Bronchial epithelial cell (primary cell): ENCODE data around the gene VAT1. TPM values are rescaled to one million over a fixed set of nuclear protein-coding genes. Genes with fewer than 3 reads are reported as not detected.

Experiments
- DNase-seq: peaks from one replicate; pipeline ENCODE4 v3.0.0-alpha.2; 2010; ENCODE audit warnings: low read depth
- FAIRE-seq: peaks from 2 replicates; lab custom pipeline; 2011; peaks lifted over from hg19 to GRCh38; lab: Jason Lieb, UNC
- H3K27me3 ChIP-seq: 2 replicates; pipeline ENCODE4 v1.5.1; 2011; ENCODE audit warnings: low read length; ENCODE audit not compliant: control insufficient read depth, insufficient read depth
- H3K36me3 ChIP-seq: 2 replicates; pipeline ENCODE4 v1.5.1; 2011; ENCODE audit warnings: low read length; ENCODE audit not compliant: control insufficient read depth, insufficient read depth
- H3K4me3 ChIP-seq: 2 replicates; pipeline ENCODE4 v1.5.1; 2011; ENCODE audit warnings: mild to moderate bottlenecking, low read depth, low read length, control low read depth
- total RNA-seq: library from RNA; depleted of rRNA; stranded (reverse); fragments of >200 nt; gene quantifications from 2 replicates; pipeline ENCODE4 v1.2.1, GENCODE V29; 2014
- TF ChIP-seq, protein P1 (sequence below): IDR thresholded peaks from 2 replicates; pipeline ENCODE4 v1.5.1; 2011; ENCODE audit warnings: mild to moderate bottlenecking, moderate library complexity, low read length, control low read depth, inconsistent platforms; ENCODE audit not compliant: insufficient read depth, severe bottlenecking

The VAT1 gene
- total RNA-seq, 1 donor from 2014 or later = 101 TPM

DNA sequence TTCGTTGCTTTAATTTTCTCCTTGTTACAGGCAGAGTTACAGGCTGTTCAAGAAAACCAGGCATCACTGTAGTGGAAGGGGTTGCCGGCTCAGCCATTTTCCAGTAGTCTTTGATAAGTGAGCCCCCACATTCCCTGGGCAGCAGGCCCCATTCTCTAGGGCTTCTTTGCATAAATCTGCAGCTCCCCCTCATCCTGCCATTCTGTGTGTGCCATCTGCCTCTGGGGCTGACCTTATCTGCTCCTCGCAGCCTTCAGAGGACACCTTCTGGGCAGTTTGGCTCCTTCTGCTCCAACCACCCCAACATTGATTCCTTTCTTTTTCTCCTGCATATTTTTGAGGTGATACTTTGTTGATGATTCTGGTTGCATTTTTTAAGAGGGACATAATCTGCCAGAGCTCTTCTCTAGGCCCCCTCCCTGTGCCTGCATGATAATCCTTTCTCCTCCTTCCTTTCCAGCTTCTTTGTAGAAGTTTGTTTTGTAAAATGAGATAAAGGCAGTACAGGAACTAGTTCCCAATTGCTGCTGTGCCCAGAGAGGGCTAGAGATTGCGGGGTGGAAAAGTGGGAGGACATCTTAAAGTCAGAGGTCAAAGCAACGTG is 19.9 kb upstream of the VAT1 start:
- DNase-seq (no peak), FAIRE-seq (no peak)
- TF ChIP-seq, protein P1, sequence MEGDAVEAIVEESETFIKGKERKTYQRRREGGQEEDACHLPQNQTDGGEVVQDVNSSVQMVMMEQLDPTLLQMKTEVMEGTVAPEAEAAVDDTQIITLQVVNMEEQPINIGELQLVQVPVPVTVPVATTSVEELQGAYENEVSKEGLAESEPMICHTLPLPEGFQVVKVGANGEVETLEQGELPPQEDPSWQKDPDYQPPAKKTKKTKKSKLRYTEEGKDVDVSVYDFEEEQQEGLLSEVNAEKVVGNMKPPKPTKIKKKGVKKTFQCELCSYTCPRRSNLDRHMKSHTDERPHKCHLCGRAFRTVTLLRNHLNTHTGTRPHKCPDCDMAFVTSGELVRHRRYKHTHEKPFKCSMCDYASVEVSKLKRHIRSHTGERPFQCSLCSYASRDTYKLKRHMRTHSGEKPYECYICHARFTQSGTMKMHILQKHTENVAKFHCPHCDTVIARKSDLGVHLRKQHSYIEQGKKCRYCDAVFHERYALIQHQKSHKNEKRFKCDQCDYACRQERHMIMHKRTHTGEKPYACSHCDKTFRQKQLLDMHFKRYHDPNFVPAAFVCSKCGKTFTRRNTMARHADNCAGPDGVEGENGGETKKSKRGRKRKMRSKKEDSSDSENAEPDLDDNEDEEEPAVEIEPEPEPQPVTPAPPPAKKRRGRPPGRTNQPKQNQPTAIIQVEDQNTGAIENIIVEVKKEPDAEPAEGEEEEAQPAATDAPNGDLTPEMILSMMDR = no peak
- H3K36me3 ChIP-seq = no peaks in the 10 kb centered on the region
- no peak overlapping the region for H3K4me3 ChIP-seq
- H3K27me3 ChIP-seq = no peaks in the 10 kb centered on the region

DNA sequence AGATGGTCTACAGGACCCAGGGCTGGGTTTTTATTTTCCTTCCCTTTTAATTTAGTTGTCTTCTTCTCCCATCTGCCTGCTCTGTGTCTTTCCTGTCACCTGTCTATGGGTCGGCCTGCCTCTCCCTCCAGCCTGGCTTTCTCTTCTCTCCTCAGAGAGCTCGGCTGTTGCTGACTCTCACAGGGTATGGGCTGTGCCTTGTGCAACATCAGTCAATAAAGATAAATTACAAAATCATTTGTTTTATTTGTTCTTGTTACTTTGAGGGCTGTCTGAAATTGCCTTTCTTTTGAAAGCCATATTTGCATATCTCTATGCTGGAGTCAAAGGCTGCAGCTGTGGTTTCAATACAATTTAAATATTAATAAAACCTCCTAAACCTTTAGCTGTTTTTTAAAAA is 18.5 kb upstream of the VAT1 start:
- Histone ChIP-seq H3K36me3 (no peaks in the 10 kb centered on the region), H3K27me3 (no peaks in the 10 kb centered on the region), H3K4me3 (no peak overlapping the region)
- DNase-seq = no peak
- TF ChIP-seq, protein P1 = no peak
- FAIRE-seq = no peak

DNA sequence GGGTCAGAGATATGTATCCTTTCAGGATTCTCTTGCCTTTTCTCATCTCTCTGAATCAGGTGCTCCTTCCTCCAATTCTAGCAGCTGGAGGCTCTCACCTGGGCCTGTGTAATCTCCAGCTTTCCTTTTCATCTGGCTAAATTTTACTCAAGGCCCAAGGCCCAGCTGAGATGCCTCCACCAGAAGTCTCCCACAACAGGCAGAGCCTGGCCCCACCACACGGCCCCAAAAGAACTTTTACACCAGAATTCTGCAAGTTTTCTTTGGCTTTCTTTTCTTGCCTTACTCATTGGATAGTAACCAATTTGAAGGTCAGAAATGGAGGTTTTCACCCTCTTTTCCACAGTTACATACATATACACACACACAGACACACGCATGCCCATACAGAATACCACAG is 17.5 kb upstream of the VAT1 start:
- no peak overlapping the region for H3K4me3 ChIP-seq
- FAIRE-seq = no peak
- H3K27me3 ChIP-seq = no peaks in the 10 kb centered on the region
- TF ChIP-seq, protein P1 = no peak
- H3K36me3 ChIP-seq = no peaks in the 10 kb centered on the region
- no peak for DNase-seq

DNA sequence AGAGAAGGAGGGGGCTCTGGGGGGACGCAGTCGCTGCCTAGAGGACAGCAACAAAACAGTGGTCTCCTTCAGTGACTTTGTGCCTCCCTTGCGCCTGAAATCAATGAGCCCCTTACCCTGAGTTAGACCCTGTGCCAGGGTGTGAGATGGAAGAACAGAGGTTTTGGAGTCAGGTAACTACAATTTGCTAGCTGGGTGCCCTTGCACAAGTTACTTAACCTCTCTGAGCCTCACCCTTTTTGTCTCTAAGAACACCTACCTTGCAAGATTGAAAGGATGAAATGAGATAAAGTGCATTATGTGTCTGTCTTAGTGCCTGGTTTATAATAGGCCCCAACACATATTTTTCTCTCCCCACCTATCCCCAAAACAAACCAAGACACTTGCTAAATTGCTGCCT is 12.7 kb upstream of the VAT1 start:
- Histone ChIP-seq H3K27me3 (no peaks in the 10 kb centered on the region), H3K36me3 (no peaks in the 10 kb centered on the region), H3K4me3 (no peak overlapping the region)
- DNase-seq (no peak), FAIRE-seq (no peak)
- TF ChIP-seq, protein P1 = no peak

DNA sequence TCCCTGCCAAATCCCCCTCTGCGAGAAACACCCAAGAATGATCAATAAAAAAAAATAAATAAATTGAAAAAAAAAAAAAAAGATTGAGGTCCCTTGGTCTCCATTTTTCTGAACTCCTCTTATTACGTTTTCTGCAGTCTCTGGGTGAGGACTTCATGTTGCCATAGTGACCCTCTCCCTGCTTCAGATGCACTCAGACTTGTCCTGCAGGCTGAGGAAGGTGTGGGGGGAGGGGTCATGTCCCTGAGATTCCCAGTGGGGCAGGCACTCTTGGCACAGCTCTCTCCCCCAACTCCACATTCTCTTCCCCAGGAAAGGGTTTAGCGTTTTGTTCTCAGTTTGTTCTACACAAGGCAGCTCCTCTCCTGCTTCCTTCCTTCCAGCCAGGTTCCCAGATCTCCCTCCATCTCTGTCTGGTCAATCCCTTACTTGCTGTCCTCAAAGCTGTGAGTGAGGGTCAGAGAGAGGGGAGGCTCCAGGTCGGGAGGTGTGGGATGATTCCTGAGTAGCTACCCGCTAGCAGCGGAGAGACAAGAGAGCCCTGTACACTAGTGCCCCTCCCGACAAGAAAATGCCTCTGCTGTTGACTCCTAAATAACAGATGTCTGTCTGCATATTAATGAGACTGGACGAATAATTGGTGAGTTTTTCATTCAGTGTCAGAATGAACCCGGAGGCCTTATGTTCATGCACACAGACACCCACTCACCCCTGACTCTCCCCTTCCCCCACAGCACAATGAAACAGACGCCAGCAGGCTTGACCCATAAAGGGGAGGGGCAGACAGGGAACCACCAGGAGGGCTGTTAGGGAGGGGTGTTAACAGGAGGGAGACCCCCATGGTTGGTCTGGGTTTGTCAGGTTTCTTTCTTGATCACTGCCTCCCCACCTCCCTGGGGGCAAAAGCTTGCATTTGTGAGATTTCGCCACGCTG is 12.0 kb upstream of the VAT1 start:
- TF ChIP-seq, protein P1 = no peak
- DNase-seq = no peak
- no peak overlapping the region for H3K4me3 ChIP-seq
- FAIRE-seq = no peak
- H3K36me3 ChIP-seq = no peaks in the 10 kb centered on the region
- H3K27me3 ChIP-seq = no peaks in the 10 kb centered on the region
